Measurements from ENCODE around the gene CPT1C.

CPT1C gene

GRCh38 chr19:49690656-49691242 is at the start of gene CPT1C:
CPT1C (plus strand) TSS chr19:49691116; CDS start chr19:49692253, 1,137 bp downstream.
- DNase-seq = peak; percentile 35

GRCh38 chr19:49641688-49642491 is 49.0 kb upstream of the CPT1C start, which contains the start of gene SCAF1:
SCAF1 (plus strand) TSS chr19:49642209; CDS start chr19:49645027, 2,818 bp downstream.
- peak; percentile 97 for DNase-seq

GRCh38 chr19:49642492-49643035 is 48.4 kb upstream of the CPT1C start:
- DNase-seq = no peak

- DNase-seq = no peak
Observed at GRCh38 chr19:49643466-49643865, 47.5 kb upstream of the CPT1C start.

- DNase-seq = no peak
Observed at GRCh38 chr19:49645592-49645991, 45.3 kb upstream of the CPT1C start.

GRCh38 chr19:49645995-49646394 is 44.9 kb upstream of the CPT1C start:
- DNase-seq = no peak

- no peak for DNase-seq
Observed at GRCh38 chr19:49646586-49646985, 44.3 kb upstream of the CPT1C start.

- no peak for DNase-seq
Observed at GRCh38 chr19:49651029-49651819, 39.7 kb upstream of the CPT1C start.

- no peak for DNase-seq
Observed at GRCh38 chr19:49651820-49652550, 38.9 kb upstream of the CPT1C start.

GRCh38 chr19:49652551-49653465 is 38.1 kb upstream of the CPT1C start:
- no peak for DNase-seq

- DNase-seq = no peak
Observed at GRCh38 chr19:49653466-49653806, 37.5 kb upstream of the CPT1C start.

- DNase-seq = no peak
Observed at GRCh38 chr19:49654581-49654980, 36.3 kb upstream of the CPT1C start.

- no peak for DNase-seq
Observed at GRCh38 chr19:49655570-49656455, 35.1 kb upstream of the CPT1C start.

GRCh38 chr19:49656456-49657109 is 34.3 kb upstream of the CPT1C start:
- no peak for DNase-seq

- DNase-seq = no peak
Observed at GRCh38 chr19:49657493-49658138, 33.3 kb upstream of the CPT1C start.

- no peak for DNase-seq
Observed at GRCh38 chr19:49658139-49658517, 32.8 kb upstream of the CPT1C start.

- DNase-seq = no peak
Observed at GRCh38 chr19:49658566-49659442, 32.1 kb upstream of the CPT1C start.

GRCh38 chr19:49660338-49660961 is 30.5 kb upstream of the CPT1C start:
- no peak for DNase-seq

All from activated T-cell treated with anti-CD3 and anti-CD28 coated beads for 4 hours (primary cell).